Common myeloid progenitor, CD34-positive (primary cell): ENCODE data around the gene ARMC10.
A peak's percentile ranks its signal among the peaks of the same experiment; 100 is the strongest.

Experiments
- CTCF ChIA-PET: fragments of 350-600 bp; sonication (Branson Sonifier 250); formaldehyde crosslinking; loops from one replicate; lab custom pipeline; 2021; ENCODE audit warnings: antibody characterized with exemption; lab: Charles Lee
- POLR2A ChIA-PET: fragments of 350-600 bp; sonication (Branson Sonifier 250); formaldehyde crosslinking; loops from one replicate; lab custom pipeline; 2021; ENCODE audit warnings: antibody characterized with exemption; lab: Charles Lee
- DNase-seq, 3 donors: peaks; one replicate each; pipeline versions ENCODE4 v3.0.0 to v3.0.0-alpha.2; 2013
- H3K27ac ChIP-seq, 2 experiments: 1 replicate in 1 of 2; 2 replicates in 1 of 2; pipeline ENCODE4 v1.7.0; 2013; ENCODE audit warnings: inconsistent platforms in 2 of 2, low read length in 2 of 2, mild to moderate bottlenecking in 2 of 2, low read depth in 1 of 2, moderate library complexity in 1 of 2; ENCODE audit not compliant: severe bottlenecking in 2 of 2, insufficient read depth in 1 of 2, poor library complexity in 1 of 2
- H3K27me3 ChIP-seq, 5 experiments: replicated peaks in 2 of 5; 1 replicate in 3 of 5; 2 replicates in 2 of 5; pipeline versions ENCODE4 v1.6.1 to v1.7.0; 2013; ENCODE audit warnings: low read length in 4 of 5, mild to moderate bottlenecking in 2 of 5, moderate library complexity in 2 of 5, inconsistent platforms in 1 of 5; ENCODE audit not compliant: insufficient read depth in 5 of 5, control insufficient read depth in 4 of 5
- H3K36me3 ChIP-seq, 4 experiments: 1 replicate in 2 of 4; 2 replicates in 2 of 4; pipeline versions ENCODE4 v1.6.1 to v1.7.0; 2013; ENCODE audit warnings: low read length in 3 of 4, control low read depth in 1 of 4, mild to moderate bottlenecking in 1 of 4; ENCODE audit not compliant: control insufficient read depth in 4 of 4, insufficient read depth in 4 of 4
- H3K4me1 ChIP-seq, 4 experiments: 1 replicate in 3 of 4; 2 replicates in 1 of 4; pipeline versions ENCODE4 v1.6.1 to v1.7.1; 2013; ENCODE audit warnings: low read length in 3 of 4, mild to moderate bottlenecking in 3 of 4, control low read depth in 1 of 4, inconsistent platforms in 1 of 4, moderate library complexity in 1 of 4; ENCODE audit not compliant: control insufficient read depth in 4 of 4, insufficient read depth in 4 of 4; ENCODE audit errors: control extremely low read depth in 1 of 4
- H3K4me3 ChIP-seq, 7 experiments: 1 replicate in 4 of 7; 2 replicates in 3 of 7; pipeline versions ENCODE4 v1.5.1 to v1.7.0; 2013; ENCODE audit warnings: mild to moderate bottlenecking in 7 of 7, low read length in 6 of 7, moderate library complexity in 6 of 7, inconsistent platforms in 2 of 7, low read depth in 2 of 7, control low read depth in 1 of 7; ENCODE audit not compliant: insufficient read depth in 4 of 7, control insufficient read depth in 1 of 7; ENCODE audit errors: extremely low read depth in 1 of 7
- H3K9me3 ChIP-seq, 5 experiments: 1 replicate in 4 of 5; 2 replicates in 1 of 5; pipeline versions ENCODE4 v1.6.1 to v1.7.1; 2013; ENCODE audit warnings: low read length in 4 of 5, mild to moderate bottlenecking in 2 of 5, inconsistent platforms in 1 of 5, low read depth in 1 of 5, moderate library complexity in 1 of 5; ENCODE audit not compliant: control insufficient read depth in 4 of 5, insufficient read depth in 2 of 5; ENCODE audit errors: control extremely low read depth in 1 of 5
- WGBS: methylation state at CpG from one replicate; pipeline ENCODE4 v1.1.5; 2013; ENCODE audit not compliant: insufficient coverage; 5-methylcytosine and 5-hydroxymethylcytosine counted together

The ARMC10 gene

GRCh38 chr7:103117465-103117864 lies 42.5 kb downstream of the ARMC10 start:
- no CpG with 5 or more reads among the region's 2 CpGs for WGBS
- Histone ChIP-seq H3K36me3 (peaks cover 8 to 35% (median 26%) of the 10 kb centered on the region in 4 experiments), H3K27me3 (no peaks in the 10 kb centered on the region), H3K4me1 (no peaks in the 10 kb centered on the region), H3K9me3 (no peaks in the 10 kb centered on the region), H3K27ac (no peak overlapping the region), H3K4me3 (no peak overlapping the region)
- ChIA-PET POLR2A (no interaction called here), CTCF (no interaction called here)
- no peak for DNase-seq

- Histone ChIP-seq H3K9me3 (no peaks in the 10 kb centered on the region), H3K27me3 (no peaks in the 10 kb centered on the region), H3K36me3 (peaks cover 6 to 44% (median 27%) of the 10 kb centered on the region in 4 experiments), H3K27ac (no peak overlapping the region), H3K4me3 (no peak overlapping the region), H3K4me1 (peaks cover 0 to 4% (median 0%) of the 10 kb centered on the region in 4 experiments)
- WGBS = 100% methylated on average over 10 of the region's 11 CpGs
- ChIA-PET POLR2A (no interaction called here), CTCF (no interaction called here)
- no peak for DNase-seq
Observed at GRCh38 chr7:103119791-103120291, 44.9 kb downstream of the ARMC10 start.

GRCh38 chr7:103120362-103120761 lies 45.4 kb downstream of the ARMC10 start:
- CTCF ChIA-PET = no interaction called here
- no peak for DNase-seq
- Histone ChIP-seq H3K36me3 (peaks cover 6 to 44% (median 26%) of the 10 kb centered on the region in 4 experiments), H3K4me1 (peaks cover 0 to 4% (median 0%) of the 10 kb centered on the region in 4 experiments), H3K4me3 (no peak overlapping the region), H3K9me3 (no peaks in the 10 kb centered on the region), H3K27me3 (no peaks in the 10 kb centered on the region), H3K27ac (no peak overlapping the region)
- no CpG with 5 or more reads among the region's 1 CpG for WGBS
- POLR2A ChIA-PET = no interaction called here

- Histone ChIP-seq H3K4me1 (peaks cover 0 to 4% (median 0%) of the 10 kb centered on the region in 4 experiments), H3K9me3 (no peaks in the 10 kb centered on the region), H3K4me3 (no peak overlapping the region), H3K36me3 (peaks cover 12 to 46% (median 28%) of the 10 kb centered on the region in 4 experiments), H3K27ac (no peak overlapping the region), H3K27me3 (no peaks in the 10 kb centered on the region)
- CTCF ChIA-PET = no interaction called here
- POLR2A ChIA-PET = interaction anchor here (0.7 kb wide), 1 partner anchor 29 kb away, joined by 3 read pairs; no protein-coding TSS in a partner anchor
- DNase-seq = peak in 2 of 3 donors; percentile 7 to 43
Observed at GRCh38 chr7:103121641-103122040, 46.7 kb downstream of the ARMC10 start.

GRCh38 chr7:103123529-103123928 lies 48.6 kb downstream of the ARMC10 start:
- Histone ChIP-seq H3K4me3 (no peak overlapping the region), H3K36me3 (peaks cover 12 to 51% (median 36%) of the 10 kb centered on the region in 4 experiments), H3K27ac (no peak overlapping the region), H3K4me1 (peaks cover 0 to 4% (median 0%) of the 10 kb centered on the region in 4 experiments), H3K27me3 (no peaks in the 10 kb centered on the region), H3K9me3 (no peaks in the 10 kb centered on the region)
- CTCF ChIA-PET = no interaction called here
- WGBS = 83% methylated on average over 1 of the region's 3 CpGs
- no peak for DNase-seq
- POLR2A ChIA-PET = no interaction called here

- WGBS = 100% methylated on average over 4 of the region's 6 CpGs
- H3K27me3 ChIP-seq = no peaks in the 10 kb centered on the region
- H3K4me3 ChIP-seq = no peak overlapping the region
- peaks cover 0 to 4% (median 0%) of the 10 kb centered on the region in 4 experiments for H3K4me1 ChIP-seq
- CTCF ChIA-PET = interaction anchor here (0.7 kb wide), 1 partner anchor 27 kb away, joined by 3 read pairs; no protein-coding TSS in a partner anchor
- POLR2A ChIA-PET = no interaction called here
- peaks cover 9 to 47% (median 34%) of the 10 kb centered on the region in 4 experiments for H3K36me3 ChIP-seq
- H3K27ac ChIP-seq = no peak overlapping the region
- H3K9me3 ChIP-seq = no peaks in the 10 kb centered on the region
- DNase-seq = no peak
Observed at GRCh38 chr7:103124429-103124979, 49.6 kb downstream of the ARMC10 start.

- H3K27me3 ChIP-seq = no peaks in the 10 kb centered on the region
- peaks cover 9 to 29% (median 22%) of the 10 kb centered on the region in 4 experiments for H3K36me3 ChIP-seq
- no peak overlapping the region for H3K4me3 ChIP-seq
- no peak overlapping the region for H3K27ac ChIP-seq
- peaks cover 0 to 4% (median 2%) of the 10 kb centered on the region in 4 experiments for H3K4me1 ChIP-seq
- CTCF ChIA-PET = interaction anchor here (0.7 kb wide), 1 partner anchor 35 kb away, joined by 3 read pairs; no protein-coding TSS in a partner anchor
- no peaks in the 10 kb centered on the region for H3K9me3 ChIP-seq
- POLR2A ChIA-PET = no interaction called here
- DNase-seq = no peak
- 60% methylated on average over 1 of the region's 2 CpGs for WGBS
Observed at GRCh38 chr7:103127006-103127405, 52.1 kb downstream of the ARMC10 start.
